GM23248 (cell line): ENCODE measurements around the gene FUOM.

ENCODE experiments used
- EZH2 ChIP-seq: fragments of 200-600 bp; sonication (generic); IDR thresholded peaks from 2 replicates; pipeline ENCODE4 v1.6.1; 2018; ENCODE audit warnings: antibody characterized with exemption, mild to moderate bottlenecking; ENCODE audit not compliant: insufficient read depth, poor library complexity, severe bottlenecking
- EZH2phosphoT487 ChIP-seq: fragments of 200-600 bp; sonication (generic); IDR thresholded peaks from 2 replicates; pipeline ENCODE4 v1.6.1; 2018; ENCODE audit warnings: antibody characterized with exemption, moderate library complexity, mild to moderate bottlenecking, low read depth; ENCODE audit not compliant: insufficient read depth

DNA sequence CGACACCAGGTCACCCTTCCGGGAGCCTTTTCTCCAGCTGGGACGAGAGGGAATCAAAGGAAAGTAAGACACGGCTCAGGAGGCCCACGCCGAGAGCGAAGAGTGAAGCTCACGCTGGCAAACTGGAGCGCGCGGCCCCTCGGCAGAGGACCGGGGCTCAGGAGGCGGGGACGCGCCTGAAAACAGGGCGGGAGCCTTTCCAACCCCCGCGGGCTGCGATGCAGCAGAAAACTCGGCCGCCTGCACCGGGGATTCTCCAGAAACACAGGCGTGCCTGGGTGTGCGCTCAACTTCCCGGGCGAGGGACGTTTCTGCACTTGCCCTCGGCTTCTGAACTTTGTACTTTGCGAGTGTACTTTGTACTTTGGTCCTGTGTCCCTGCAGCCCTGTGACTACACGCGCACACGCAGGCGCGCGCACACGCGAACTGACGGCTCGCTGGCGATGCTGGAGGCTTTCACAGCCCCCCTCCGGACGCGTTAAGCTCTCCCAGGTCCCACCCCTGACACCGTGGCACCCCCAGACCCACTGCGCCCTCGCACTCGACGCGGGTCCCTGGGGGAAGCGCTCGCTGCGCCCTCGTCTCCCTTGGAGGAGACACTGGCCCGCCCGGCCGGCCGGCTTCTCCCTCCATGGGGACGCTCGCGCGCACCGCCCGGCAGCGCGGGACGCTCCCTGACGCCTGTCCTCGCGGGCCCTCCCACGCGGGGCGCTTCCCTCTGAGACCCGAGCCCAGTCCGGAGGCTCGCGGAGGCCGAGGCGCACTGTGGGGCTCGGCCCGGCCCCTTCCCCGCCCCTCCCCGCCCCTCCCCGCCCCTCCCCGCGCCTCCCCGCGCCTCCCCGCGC is 20.7 kb upstream of the FUOM start:
- TF ChIP-seq EZH2 (no peak), EZH2phosphoT487 (no peak)
